ELR (cell line): ENCODE measurements around the gene FMN2.

ENCODE experiments used
- DNase-seq: peaks from one replicate; pipeline ENCODE4 v3.0.0-alpha.2; 2015; ENCODE audit warnings: low read depth

The FMN2 gene

DNA sequence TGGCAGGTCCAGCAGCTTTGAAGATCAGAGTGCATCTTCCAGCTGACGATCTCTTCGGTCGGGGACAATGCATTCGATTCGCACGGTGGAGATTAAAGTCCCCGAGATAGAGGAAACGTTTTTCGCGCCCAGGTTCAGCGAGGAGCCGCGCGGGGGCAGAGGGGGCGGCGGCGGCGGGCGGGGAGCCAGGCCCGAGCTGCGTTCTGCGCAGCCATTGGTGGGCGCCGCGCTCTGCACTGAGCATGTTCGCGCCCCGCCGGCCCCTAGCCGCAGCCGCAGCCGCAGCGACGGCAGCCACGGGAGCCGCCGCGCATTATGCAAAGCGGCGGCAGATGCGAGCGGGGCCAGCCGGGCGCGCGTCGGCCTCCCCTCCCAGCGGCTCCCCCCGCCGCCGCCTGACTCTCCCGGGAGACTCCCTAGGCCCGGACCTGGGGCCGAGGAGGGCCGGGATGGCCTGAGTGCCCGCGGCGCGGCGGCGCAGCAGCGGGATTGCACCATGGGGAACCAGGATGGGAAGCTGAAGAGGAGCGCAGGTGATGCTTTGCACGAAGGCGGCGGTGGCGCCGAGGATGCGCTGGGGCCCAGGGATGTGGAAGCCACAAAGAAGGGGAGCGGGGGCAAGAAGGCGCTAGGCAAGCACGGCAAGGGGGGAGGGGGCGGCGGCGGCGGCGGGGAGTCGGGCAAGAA, at the start of gene FMN2:
FMN2 (plus strand) TSS at position 270 of the 687 bp plus-strand sequence; CDS start at position 497, 227 bp downstream.
- DNase-seq: peak; percentile 87

DNA sequence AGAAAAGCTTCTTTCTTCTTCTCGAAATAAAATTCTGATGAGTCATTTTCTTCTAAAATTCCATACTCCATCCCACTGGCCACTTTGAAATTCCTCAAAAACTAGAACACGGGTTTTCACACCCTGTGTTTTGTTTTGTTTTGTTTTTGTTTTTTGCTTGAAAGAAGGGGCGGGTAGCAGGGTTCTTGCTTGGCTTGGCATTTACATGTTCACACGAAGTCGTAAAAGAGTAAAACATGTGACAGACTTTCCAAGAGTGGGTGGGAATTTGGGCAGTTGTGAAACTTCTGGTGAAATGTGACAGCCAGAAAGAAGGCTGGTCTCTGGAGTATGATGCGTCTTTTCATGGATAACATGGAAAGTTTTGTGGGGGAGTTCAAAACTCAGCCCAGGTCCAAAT, 47.1 kb upstream of the FMN2 start:
- DNase-seq: peak; percentile 33

DNA sequence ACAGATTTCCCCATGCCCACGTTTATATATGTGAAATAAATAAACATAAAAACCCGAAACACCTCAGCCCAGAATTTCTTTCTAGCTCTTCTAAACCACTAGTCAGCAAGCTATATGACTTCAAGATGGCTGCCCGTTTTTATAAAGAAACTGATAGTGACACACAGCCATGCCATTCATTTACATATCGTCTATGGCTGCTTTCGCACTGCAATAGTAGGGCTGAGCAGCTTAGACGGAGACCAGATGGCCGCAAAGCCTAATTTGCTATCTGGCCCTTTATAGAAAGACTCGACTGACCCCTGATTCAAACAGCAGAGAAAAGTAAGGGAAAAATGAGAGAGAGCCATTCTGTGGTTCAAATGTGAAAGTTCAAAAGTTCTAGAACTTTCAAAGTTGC, 45.7 kb upstream of the FMN2 start:
- DNase-seq: no peak

DNA sequence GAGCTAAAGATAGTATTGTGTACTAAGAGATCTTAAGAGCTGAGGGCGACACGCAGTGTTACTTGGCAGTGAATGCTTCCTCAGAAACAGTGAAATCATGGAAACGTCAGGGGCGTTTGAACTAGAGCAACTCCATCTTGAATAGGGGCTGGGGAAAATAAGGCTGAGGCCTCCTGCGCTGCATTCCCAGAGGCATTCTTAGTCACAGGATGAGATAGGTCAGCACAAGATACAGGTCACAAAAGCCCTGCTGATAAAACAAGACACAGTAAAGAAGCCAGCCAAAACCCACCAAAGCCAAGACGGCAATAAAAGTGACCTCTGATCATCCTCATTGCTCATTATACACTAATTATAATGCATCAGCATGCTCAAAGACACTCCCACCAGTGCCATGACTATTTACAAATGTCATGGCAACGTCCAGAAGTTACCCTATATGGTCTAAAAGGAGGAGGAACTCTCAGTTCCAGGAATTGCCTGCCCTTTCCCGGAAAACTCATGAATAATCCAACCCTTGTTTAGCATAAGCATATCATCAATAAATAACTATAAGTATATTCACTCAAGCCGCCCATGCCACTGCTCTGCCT, 37.5 kb upstream of the FMN2 start:
- no peak for DNase-seq

DNA sequence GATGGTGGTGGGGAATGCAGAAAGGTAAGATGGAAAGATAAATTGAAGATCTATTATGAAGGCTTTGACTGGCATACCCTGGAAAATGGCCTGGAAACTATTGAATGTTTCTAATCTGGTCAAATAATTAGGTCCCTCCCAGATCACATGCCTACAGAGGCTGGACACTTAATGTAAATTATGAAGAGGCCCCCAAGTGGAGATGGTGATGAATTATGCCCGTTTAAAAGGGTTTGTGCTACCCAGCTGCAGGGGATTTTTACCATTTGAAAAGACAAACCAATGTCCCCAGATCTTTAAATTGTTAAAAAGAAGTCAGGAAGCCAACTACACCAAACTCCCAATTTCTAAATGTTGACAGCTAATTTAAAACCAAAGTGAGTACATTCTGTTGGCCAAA, 35.7 kb upstream of the FMN2 start:
- DNase-seq: no peak

DNA sequence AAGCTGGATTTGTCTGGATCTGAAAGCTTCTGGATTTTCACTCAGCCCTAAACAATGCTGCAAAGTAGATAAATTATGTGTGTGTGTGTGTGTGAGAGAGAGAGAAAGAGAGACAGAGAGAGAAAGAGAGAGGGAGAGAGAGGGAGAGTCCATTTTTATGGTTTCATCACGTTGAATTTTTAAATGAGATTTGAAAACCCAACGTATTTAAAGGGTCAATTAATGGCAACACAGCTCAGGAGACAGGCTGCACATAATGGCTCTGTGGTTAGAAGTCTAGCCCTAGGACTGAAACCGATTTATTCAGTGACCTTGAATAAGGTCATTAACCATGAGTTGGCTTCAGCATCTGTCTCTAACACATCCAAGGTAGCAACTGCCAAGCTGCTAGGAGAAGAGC, 35.3 kb upstream of the FMN2 start:
- DNase-seq: no peak

DNA sequence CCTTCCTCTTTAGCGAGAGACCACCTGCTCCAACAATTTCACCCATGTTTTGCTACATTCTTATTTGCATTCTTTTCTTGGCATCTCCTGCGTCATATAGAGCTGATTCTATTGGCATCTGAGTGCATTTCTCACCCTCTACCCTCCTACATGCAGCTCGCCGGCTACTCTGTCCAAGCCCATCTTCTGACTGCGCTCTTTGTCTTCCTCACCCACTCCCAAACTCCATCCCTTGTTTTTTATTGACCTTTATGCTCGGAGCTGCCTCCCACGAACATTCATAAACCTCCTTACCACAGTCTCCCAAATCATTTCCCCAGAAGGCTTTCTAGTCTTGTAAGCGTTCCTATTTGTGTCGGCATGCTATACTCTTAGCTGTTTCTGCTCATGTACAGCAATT, 33.6 kb upstream of the FMN2 start:
- no peak for DNase-seq

DNA sequence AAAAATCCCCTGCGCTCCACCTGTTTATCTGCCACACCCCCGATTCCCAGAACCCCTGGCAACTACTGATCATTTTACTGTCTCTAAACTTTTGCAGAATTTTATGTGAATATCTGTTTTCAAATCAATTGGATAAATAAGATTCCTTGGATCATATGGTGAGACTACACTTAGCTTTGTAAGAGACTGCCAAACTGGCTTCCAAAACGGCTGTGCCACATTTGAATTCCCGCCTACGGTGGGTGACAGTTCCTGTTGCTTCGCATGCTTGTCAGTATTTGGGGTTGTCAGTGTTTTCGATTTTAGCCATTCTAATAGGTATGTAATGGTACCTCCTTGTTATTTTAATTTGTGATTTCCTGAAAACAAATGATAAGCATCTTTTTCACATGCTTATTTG, 22.7 kb upstream of the FMN2 start:
- DNase-seq: no peak

DNA sequence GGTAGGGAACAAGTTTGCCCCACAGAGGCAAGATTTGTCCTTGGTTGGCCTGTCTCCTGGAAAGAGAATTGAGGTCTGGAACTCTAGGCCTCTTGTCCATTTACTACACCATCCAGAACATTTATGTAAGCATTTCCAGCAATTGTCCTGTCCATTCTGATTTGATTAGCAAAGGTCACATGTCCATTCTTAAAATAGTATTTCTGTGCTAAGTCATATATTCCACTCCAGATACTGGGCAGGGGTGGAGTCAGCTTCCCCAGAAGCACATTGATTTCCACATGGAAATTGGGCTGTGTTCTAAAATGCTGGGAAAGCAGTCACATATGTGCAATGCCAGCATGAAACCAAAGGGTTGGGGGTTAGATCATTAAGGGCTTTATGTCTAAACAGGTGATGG, 21.5 kb upstream of the FMN2 start:
- DNase-seq: no peak

DNA sequence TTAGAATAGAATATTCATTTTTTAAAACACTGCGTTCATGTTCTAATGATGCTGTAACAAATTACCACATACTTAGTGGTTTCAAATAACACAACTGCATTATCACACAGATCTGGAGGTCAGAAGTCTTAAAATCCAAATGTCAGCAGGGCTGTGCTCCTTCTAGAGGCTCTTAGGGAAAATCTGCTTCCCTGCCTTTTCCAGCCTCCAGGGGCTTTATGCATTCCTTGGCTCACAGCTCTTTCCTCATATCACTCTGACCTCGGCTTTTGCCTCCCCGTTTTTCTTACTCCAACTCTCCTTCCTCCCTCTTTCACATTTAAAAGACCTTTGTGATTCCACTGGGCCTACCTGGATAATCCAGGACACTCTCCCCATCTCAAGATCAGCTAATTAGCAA, 18.6 kb upstream of the FMN2 start:
- DNase-seq: peak; percentile 16

DNA sequence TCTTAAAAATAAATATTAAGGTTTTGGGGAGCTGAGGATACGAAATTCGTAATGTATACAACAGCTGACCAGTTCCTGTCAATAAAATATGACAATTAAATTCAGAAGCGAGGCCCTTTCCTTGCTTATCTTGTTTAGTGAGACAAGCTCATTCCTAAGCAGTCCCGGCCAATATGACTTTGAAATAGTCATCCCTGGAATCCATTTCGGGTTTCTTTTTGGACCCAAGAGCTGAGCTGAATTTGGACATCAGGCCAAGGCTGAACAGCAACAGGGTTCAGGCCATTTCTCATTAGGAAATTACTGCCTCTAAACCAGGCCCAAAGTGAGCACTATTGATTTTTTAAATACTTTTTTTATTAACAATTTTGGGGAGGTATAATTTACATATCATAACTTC, 17.3 kb upstream of the FMN2 start:
- no peak for DNase-seq

DNA sequence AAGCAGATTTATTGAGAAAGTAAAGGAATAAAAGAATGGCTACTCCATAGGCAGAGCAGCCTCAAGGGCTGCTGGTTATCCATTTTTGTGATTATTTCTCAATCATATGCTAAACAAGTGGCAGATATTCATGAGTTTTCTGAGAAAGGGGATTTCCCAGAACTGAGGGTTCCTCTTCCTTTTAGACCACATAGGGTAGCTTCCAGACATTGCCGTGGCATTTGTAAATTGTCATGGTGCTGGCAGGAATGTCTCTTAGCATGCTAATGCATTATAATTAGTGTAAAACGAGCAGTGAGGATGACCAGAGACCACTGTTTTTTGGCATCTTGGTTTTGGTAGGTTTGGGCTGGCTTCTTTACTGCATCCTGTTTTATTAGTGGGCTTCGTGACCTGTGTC, 16.8 kb upstream of the FMN2 start:
- DNase-seq: no peak

DNA sequence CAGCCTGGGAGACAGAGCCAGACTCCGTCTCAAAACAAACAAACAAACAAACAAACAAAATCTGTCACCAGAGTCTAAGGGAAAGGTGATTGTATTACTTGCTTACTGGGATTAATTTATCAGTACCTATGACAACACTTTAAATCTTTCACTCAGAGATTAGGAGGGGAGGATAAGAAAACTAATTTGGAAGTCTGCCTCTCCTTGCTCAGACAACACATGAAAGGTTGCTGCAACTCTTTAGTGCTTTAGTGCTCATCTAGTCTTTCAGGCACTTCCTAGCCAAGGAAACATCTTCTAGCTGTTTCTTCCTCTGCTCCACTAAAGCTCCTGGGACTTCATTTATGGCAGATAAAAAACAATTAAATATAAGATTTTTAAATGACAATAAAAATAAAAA, 7.3 kb upstream of the FMN2 start:
- no peak for DNase-seq

DNA sequence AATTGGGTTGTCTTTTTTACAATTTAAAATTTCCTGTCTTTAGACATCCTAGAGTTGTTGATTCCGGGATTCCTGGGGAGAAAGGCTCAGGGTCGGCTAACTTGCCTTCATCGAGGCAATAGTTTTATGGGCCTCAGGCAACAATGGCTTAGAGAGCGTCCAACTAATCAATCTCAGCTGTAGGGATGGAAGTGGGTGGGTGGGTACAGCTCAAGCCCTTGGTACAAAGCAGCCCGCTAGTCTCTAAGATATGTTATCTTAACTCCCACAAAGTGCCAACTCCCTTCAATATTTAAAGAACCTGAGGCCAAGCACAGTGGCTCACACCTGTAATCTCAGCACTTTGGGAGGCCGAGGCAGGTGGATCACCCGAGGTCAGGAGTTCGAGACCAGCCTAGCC, 6.9 kb upstream of the FMN2 start:
- no peak for DNase-seq

DNA sequence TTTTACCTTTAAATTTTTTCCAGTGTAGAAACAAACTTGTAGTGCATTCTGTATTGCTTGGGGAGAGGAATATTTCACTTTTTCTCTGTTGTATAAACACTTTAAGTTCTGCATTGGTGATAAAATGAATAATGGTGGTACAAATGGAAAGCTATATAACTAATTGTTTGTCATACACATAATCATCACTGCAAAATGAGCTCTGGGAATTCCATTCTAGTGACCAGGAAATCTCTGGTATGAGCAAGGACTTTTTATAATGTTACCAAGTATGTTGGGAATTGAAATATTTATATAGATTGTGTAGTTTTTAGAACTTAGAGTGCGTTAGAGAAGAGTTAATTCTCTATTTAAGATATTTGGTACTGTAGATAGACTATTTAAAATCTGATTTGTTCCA, 5.0 kb upstream of the FMN2 start:
- peak; percentile 85 for DNase-seq

DNA sequence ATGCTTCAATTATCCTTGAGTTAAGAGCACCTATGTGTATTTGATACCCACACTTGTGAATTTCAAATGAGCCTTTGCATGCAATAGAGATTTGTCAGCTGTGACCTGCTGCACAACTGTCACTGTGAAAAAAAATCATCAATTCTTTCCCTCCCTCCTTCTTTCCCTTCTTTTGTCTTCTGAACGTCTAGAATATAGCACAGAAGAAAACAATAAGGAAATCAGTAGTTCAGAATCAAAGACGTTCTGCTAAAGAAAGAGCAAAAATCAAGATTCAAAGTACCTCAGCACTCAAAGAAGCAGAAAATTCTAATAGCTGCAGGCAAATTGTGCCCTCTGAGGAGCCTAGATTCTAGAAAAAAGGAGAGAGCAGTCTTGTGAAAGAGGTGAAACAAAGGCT, 1.7 kb upstream of the FMN2 start:
- no peak for DNase-seq

DNA sequence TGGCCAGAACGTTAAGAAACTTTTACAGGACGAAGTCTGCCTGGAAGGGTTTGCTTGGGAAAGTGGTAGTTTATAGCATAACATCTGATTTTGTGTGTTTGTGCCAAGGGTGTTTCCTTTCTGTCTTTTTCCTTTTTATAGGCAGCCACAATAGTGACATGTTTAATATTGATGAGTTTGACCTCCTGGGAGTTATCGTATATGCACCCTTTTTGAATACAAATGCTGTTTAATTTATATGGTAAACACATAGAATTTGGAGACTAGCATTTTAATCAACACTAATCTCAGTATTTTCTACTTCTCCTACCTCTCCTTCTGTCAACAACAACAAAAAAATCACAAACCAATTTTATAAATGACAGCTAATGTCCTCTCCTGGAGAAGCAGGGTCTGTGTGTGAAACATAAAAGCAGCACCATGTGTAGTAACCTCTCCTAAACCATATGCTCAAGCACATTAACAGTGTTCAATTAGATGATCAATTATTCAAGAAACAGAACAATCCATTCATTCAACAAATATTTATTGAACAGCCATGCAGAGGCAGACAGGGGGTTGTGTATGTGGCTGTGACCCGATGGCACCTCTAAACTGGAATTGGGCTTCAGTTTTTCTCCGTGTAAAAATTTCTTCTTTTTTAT, 604 bp upstream of the FMN2 start:
- DNase-seq: no peak

DNA sequence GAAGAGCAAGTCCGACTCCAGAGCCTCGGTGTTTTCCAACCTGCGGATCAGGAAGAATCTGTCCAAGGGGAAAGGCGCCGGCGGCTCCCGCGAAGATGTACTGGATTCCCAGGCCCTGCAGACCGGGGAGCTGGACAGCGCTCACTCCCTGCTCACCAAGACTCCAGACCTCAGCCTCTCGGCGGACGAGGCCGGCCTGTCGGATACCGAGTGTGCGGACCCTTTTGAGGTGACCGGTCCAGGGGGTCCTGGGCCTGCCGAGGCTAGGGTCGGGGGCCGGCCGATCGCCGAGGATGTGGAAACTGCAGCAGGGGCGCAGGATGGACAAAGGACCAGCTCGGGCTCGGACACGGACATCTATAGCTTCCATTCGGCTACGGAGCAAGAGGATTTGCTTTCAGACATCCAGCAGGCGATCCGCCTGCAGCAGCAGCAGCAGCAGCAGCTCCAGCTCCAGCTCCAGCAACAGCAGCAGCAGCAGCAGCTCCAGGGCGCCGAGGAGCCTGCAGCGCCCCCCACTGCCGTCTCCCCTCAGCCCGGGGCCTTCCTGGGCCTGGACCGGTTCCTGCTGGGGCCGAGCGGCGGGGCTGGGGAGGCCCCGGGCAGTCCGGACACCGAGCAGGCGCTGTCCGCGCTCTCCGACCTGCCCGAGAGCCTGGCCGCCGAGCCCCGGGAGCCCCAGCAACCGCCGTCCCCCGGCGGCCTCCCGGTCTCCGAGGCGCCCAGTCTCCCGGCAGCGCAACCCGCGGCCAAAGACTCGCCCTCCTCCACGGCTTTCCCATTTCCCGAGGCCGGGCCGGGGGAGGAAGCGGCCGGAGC, 827 bp downstream of the FMN2 start:
- DNase-seq: peak; percentile 69

DNA sequence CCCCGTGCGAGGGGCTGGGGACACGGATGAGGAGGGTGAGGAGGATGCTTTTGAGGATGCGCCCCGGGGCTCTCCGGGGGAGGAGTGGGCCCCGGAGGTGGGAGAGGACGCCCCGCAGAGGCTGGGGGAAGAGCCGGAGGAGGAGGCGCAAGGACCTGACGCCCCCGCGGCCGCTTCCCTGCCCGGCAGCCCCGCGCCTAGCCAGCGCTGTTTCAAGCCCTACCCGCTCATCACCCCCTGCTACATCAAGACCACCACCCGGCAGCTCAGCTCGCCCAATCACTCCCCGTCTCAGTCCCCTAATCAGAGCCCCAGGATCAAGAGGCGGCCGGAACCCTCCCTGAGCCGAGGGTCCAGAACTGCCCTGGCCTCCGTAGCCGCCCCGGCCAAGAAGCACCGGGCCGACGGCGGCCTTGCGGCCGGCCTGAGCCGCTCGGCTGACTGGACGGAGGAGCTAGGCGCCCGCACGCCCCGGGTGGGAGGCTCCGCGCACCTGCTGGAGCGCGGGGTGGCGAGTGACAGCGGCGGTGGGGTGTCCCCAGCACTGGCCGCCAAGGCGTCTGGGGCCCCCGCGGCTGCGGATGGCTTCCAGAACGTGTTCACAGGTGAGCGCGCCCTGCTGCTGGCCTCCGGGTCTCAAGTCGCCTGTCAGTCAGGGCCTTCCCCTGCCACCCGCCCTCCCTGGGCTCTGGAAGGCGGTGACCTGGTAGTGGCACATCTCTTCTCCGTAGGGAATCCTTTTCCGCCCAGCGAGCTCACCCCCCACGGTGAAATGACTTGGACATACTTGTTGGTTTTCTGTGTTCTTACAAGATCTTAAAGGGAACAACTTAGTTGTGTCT, 1.7 kb downstream of the FMN2 start:
- peak; percentile 63 for DNase-seq

DNA sequence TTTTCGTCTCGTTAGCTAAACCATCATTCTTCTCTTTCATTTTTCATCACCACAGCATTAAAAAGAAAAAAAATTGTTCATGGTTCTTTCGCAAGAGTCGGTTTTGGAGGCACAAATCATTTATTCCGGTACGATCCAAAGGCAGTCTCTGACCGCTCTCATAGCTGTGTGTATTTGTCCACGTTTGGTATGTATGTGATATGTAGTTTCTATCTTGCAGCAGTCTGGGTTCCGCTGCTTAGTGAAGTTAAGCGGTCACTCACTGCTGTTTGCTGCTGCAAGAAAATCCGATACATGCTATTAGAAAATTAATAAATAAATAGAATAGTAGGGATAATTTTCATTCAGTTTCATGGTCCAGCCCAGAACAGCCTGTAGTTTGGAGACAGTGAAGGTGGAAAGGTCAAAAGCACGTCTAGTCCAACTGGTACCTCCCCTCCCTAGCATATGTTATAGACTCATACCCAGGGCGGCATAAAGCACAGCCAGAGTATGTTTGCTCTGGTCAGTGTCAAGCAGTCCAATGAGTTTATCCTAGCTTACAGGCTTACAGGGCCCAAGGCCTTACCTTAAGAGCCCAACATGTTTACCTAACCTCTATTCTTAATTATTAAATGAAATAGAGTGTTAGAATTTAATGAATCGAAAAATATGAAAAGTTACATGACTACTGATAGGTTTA, 2.5 kb downstream of the FMN2 start:
- DNase-seq: peak; percentile 67

DNA sequence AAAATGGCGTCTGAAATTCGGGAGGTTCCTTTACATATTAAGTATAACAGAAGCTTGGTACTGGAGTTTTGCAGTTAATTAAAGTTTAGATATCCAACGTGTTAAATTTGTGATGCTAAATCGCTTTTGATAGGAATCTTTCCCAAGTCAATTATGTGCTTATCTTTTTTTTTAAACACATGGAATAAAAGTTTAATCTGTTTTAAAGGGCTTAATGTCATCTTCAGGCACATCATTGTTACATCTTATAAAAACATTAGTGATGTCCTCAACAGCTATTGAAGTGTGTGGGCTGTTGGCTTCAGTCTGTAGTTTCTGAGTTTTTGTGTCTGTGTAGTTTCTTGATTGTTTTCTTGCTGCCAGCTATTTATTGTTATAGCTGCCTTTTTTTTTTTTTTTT, 5.3 kb downstream of the FMN2 start:
- no peak for DNase-seq
